Measurements from ENCODE around the gene NFKB1. TPM values are rescaled to one million over a fixed set of nuclear protein-coding genes. Genes with fewer than 3 reads are reported as not detected.
A peak's percentile ranks its signal among the peaks of the same experiment; 100 is the strongest.

The NFKB1 gene
- polyA plus RNA-seq, result 4.5 and 8.6 TPM in 2 replicates
- polyA minus RNA-seq, result 3.5 and 7.1 TPM in 2 replicates

GRCh38 chr4:102500696-102501446 lies at the start of gene NFKB1:
TSS of gene NFKB1 (plus strand) at chr4:102501359. CDS start at chr4:102525519, 24,160 bp downstream.
- H3K9ac ChIP-seq (ENCODE audit: low read length), result peak within 1 kb of the TSS; percentile 75
- H2AFZ ChIP-seq (ENCODE audit: low read depth, low read length), result peak within 1 kb of the TSS; percentile 73
- H3K4me3 ChIP-seq (ENCODE audit: low read length), result peak within 1 kb of the TSS; percentile 85
- no peaks in the 10 kb centered on the region for H3F3A ChIP-seq (ENCODE audit: insufficient read depth, low read length, poor library complexity, severe bottlenecking)
- H3K4me2 ChIP-seq (ENCODE audit: low read length), result peak within 1 kb of the TSS; percentile 77
- TF ChIP-seq REST (IDR thresholded peaks at IDR 0.05; ENCODE audit: borderline replicate concordance), result peak; percentile 25
- TF ChIP-seq EZH2 (IDR thresholded peaks at IDR 0.05; ENCODE audit: borderline replicate concordance, insufficient read depth, low read length, poor library complexity, severe bottlenecking), result no peak
- TF ChIP-seq RAD21 (conservative IDR thresholded peaks at IDR 0.05), result no peak
- peak; percentile 12 for TF ChIP-seq POLR2AphosphoS5 (IDR thresholded peaks at IDR 0.05)
- no peaks in the 10 kb centered on the region for H3K79me2 ChIP-seq (replicated peaks; ENCODE audit: insufficient read depth, low read length)
- H3K36me3 ChIP-seq (ENCODE audit: insufficient read depth, low read length), result no peaks in the 10 kb centered on the region
- peak within 1 kb of the TSS; percentile 62 for H3K27ac ChIP-seq (ENCODE audit: low read length)
- no peaks in the 10 kb centered on the region for H3K27me3 ChIP-seq (ENCODE audit: insufficient read depth, low read depth, low read length)
- no peaks in the 10 kb centered on the region for H4K20me1 ChIP-seq (ENCODE audit: insufficient read depth)
- H3K9me2 ChIP-seq (ENCODE audit: insufficient read depth, low read length), result no peaks in the 10 kb centered on the region
- no peaks in the 10 kb centered on the region for H3K9me3 ChIP-seq (ENCODE audit: low read length)

GRCh38 chr4:102452854-102453253 lies 48.3 kb upstream of the NFKB1 start:
- Histone ChIP-seq H3K9me2 (ENCODE audit: insufficient read depth, low read length) (no peaks in the 10 kb centered on the region), H2AFZ (ENCODE audit: low read depth, low read length) (no peak overlapping the region), H3K27ac (ENCODE audit: low read length) (no peak overlapping the region), H3K27me3 (ENCODE audit: insufficient read depth, low read depth, low read length) (no peaks in the 10 kb centered on the region), H3K36me3 (ENCODE audit: insufficient read depth, low read length) (no peaks in the 10 kb centered on the region), H3K79me2 (replicated peaks; ENCODE audit: insufficient read depth, low read length) (no peaks in the 10 kb centered on the region), H3F3A (ENCODE audit: insufficient read depth, low read length, poor library complexity, severe bottlenecking) (no peaks in the 10 kb centered on the region), H3K9ac (ENCODE audit: low read length) (no peak overlapping the region), H4K20me1 (ENCODE audit: insufficient read depth) (no peaks in the 10 kb centered on the region), H3K9me3 (ENCODE audit: low read length) (no peaks in the 10 kb centered on the region), H3K4me2 (ENCODE audit: low read length) (no peak overlapping the region), H3K4me3 (ENCODE audit: low read length) (no peak overlapping the region)
- TF ChIP-seq TAF1 (IDR thresholded peaks at IDR 0.05; ENCODE audit: low read depth) (no peak), MXI1 (conservative IDR thresholded peaks at IDR 0.05; ENCODE audit: poor library complexity, severe bottlenecking) (no peak), REST (IDR thresholded peaks at IDR 0.05; ENCODE audit: borderline replicate concordance) (no peak), POLR2AphosphoS5 (IDR thresholded peaks at IDR 0.05) (no peak), CTCF (IDR thresholded peaks at IDR 0.05; ENCODE audit: poor library complexity, severe bottlenecking) (no peak), RAD21 (conservative IDR thresholded peaks at IDR 0.05) (no peak), EP300 (conservative IDR thresholded peaks at IDR 0.05; ENCODE audit: poor library complexity, severe bottlenecking) (no peak)
